NCI-H1436 treated with DMSO at 0.1 percent for 48 hours (cell line): ENCODE data around the gene PNPLA4.

Experiments
- DNase-seq: peaks from one replicate; lab custom pipeline; 2025; lab: John Stamatoyannopoulos, UW

Gene PNPLA4, protein sequence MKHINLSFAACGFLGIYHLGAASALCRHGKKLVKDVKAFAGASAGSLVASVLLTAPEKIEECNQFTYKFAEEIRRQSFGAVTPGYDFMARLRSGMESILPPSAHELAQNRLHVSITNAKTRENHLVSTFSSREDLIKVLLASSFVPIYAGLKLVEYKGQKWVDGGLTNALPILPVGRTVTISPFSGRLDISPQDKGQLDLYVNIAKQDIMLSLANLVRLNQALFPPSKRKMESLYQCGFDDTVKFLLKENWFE

DNA sequence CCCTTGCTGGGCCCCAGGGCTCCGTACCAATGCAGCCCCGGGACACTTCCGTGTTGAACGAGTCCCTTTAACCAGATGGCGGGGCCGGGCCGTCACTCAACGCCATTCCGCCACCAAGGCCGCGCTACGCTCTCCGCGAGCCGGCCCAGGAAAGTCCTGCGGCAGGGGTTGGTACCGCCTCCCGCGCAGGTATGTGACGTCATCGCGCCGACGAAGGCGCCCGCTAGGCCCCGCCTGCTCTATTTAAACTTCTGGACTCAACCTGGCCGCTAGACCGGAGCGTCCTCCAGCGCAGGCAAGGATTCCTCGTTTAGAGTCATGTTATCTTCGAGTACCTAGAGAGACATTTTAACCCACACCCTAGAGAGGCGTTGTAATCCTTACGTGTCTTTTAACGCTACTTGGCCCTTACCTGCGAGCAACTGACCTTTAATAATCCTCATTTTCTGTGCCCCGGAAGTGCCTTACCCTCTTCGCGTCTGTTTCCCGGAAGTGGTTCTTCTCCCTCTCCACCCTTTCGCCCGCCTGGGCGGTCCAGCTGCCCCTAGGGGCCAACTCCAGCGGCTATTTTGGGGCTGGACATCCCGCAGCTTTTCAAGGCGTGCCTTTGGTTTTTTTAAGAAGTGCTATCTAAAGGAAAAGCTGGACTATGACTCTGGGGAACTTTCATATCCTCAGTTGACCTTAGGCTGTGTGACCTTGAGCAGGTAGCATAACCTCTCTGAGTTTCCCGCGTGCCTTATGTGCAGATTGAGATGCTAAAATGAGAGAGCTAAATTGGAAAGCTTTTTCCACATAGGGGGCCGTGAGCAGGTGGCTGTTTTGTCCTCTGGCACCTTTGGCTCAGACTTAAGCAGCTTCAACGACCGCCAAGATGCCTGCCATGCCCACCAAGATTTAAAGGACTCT lies at the start of gene PNPLA4:
Gene PNPLA4 (minus strand): TSS at position 155 of the 909 bp plus-strand sequence. CDS start 1,294 bp downstream, outside the sequence.
- no peak for DNase-seq

DNA sequence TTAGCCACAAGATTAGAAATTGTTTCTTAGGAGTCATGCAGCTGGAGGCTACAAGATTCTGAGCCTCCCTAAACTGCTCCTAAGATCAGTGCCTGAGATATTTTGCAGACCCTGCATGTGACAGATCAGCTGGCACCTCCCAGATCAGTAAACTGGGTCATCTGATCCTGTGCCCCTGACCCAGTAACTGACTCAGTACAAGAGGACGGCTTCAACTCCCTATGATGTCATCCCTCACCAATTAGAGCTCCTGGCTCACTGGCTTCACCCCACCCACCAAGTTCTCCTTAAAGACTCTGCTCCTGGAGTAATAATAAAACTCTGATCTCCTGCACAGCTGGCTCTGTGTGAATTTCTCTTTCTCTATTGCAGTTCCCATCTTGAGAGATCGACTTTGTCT lies 45.4 kb upstream of the PNPLA4 start:
- no peak for DNase-seq

DNA sequence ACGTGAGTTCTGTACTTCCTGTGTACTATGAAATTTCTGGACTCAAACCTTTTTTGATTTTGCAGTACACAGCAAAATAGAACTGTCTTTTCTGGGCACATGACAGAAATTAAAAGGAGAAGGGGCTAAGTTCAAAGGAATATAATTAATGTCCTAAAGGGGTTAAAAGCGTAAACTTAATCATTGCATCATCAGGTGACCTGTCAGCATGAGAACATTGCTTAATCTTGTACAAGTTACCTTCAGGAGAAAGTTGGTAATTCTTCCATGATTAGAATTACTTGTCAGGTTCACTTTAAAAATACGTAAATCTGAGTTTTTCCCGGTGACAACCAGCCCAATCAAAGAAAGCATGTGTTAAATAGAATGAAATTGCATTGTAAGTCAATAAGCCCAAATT lies 43.2 kb upstream of the PNPLA4 start:
- DNase-seq = no peak

DNA sequence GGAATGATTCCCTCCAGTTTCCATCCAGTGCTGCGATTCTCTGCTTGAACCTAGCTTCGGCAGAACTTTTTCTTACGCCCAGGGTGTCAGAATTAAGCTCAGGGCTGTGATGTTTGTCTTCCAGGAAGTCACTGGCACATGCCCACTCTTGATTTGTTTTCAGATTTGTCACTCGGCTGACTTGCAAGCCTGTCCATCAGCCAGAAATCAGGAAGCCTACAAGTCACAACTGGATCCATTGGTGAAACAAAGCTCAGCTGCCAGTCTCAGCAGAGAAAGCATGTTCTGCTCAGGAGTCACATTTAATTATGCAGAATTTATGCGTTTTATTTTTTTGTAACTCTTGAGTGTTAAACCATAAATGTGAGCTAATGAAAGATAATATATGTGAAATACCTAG lies 38.2 kb upstream of the PNPLA4 start:
- no peak for DNase-seq

DNA sequence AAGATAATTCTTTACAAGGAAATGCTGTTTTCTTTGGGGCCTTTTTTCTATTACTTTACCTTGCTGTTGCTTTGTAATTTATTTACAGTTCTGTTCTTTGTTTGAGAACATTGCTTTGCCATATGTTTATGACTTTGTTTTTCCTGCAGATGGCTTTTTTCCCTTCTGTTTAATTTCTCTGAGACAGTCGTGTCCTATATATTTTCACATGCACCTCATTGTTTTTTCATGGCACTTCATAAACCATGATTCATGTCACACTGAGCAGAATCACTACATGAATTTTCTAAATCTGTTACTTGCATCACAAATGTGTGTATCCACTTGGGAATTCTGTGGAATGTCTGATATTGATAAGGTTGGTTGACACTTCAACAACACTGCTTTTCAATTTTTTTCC lies 33.0 kb upstream of the PNPLA4 start:
- DNase-seq = no peak

DNA sequence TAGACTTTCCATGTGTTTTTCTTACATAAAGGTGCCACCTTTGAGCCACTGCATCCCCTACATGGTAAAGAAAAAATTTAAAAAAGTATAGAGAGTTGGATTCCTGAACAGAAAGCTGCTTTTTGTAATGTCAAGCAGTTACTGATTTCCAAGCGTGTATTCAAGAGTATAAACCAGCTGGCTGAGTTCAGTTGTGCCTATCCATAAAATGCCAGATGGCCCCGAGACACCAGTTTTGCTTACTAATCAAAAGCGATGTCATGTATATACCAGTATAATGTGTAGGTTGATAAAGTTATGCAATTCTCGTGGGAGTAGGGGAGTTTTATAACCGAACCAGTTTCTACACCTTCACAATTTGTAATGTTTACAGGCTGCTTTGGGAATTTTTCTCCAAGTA lies 26.2 kb upstream of the PNPLA4 start:
- DNase-seq = no peak

DNA sequence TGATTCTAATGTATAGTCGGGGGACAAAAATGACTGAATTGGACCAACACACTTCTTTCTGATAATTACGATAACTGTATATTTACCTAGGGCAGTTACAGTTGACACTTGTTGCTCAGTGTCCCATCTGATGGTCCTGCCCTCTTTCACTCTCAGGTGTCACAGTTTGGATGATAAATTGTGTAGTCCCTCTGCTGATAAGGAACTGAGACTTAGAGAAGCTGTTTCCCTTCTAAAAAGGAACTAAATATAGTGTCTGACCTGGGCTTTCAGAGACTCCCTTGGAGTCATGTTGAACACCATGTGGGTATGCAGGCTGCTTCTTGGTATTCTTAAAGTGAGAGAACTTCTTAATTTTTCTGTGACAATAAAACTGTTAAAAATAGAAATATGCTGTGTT lies 23.7 kb upstream of the PNPLA4 start:
- no peak for DNase-seq

DNA sequence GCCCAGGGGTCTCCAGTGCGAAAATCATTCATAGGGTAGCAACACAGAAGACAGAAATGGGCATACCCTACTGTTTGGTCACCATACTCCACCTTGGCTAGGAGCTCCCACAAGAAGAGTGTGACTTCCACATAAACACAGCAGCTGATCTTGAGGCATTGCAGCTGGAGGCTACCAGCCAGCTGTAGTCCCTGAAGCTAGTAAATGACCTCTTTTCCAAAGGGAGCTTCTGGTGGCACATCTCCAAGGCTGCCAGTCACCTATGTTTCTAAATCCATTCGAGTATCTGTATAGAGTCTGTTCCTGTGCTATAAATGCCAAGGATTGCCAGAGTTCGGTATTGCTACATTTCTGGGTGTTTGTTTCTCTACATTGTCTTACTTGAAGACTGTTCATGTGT lies 21.3 kb upstream of the PNPLA4 start:
- no peak for DNase-seq

DNA sequence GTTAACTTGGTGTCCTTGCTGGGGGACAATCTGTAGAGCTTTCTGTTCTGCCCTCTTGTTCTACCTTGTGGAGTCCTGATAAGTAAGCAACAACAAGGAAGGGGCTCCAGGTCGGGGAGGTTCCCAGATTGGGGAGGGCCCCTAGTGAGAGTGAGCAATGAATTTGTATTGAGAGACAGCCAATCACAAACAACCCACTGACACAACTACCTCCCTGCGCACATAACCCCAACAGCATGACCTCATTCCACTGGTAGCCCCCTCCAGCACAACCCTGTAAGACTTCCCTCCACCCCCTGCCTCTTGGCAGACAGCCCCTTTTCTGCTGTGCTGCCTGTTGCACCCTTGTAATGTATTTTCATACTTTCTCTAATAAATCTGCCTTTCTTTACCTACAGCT lies 19.7 kb upstream of the PNPLA4 start:
- no peak for DNase-seq

DNA sequence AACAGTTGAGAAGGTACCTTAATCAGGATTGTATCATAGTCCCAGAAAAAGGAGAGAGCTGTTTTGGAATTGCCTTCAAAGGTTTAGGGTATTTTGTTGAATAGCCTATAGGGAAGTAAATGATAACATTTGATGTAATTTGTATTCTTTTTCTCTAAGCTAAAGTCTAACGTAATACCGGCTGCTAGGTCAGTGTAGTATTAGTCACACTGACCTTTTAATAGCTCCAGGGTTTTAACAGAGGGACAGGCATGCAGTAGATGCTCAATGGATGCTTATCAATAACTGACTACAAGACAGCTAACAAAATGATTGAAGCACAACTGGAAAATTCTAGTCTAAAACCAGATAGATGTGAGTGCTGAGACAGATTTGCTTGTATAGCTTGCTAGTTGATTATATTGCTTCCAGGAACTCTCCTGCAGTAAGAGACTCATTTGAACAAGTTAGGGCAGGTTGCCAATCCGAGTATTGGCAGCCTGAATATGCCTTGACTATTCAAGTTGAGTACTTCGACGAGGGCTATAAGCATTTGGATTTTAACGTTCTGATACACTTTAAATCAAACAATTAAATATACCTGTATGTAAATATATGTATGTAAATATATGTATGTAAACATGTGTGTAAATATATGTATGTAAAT lies 16.5 kb upstream of the PNPLA4 start:
- no peak for DNase-seq

DNA sequence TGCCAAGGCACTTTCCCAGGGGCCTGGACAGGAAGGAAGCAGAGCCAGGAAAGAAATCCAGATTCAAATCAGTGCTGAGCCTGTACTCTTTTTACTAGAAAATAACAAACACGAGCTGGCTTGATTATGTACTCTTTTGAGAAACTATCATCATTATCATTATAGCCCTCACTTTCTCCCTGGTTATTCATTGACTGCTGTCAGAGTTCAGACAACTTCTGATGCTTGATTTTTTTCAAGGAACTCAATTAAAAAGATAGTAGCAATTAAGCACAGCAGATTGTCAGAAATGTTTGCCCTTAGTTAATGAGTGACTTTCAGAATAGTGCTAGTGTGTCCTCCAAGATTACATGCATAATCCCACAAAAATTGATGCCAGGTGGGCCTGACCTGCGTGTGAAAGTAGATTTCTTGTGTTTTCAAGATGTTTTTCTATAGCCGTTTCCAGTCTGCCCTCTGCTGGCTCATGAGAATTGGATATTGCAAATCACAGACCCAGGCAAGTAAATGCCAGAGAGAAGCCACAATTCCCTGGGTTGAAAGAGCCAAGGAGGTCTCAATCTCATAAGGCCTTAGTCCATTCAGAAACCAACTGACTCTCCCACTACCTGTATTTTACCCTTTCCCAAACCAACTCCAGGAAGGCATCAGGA lies 14.3 kb upstream of the PNPLA4 start:
- no peak for DNase-seq

DNA sequence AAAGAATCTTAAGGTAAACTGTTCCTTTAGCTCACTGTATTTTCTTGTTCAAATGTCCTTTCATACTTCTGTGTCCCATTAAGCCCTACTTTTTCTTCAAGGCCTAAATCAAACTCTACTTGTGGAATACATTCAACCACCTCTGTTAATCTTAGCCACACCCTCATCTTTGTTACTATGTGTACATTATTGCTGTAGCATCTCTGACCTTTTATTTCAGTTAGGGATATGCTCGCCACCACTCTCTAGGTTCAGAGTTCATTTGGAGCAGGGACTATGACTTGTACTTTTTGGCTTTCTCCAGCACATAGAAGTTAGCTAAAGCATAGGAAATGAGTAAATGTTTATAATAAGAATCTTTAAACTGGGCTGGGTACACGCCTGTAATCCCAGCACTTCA lies 6.8 kb upstream of the PNPLA4 start:
- DNase-seq = no peak

DNA sequence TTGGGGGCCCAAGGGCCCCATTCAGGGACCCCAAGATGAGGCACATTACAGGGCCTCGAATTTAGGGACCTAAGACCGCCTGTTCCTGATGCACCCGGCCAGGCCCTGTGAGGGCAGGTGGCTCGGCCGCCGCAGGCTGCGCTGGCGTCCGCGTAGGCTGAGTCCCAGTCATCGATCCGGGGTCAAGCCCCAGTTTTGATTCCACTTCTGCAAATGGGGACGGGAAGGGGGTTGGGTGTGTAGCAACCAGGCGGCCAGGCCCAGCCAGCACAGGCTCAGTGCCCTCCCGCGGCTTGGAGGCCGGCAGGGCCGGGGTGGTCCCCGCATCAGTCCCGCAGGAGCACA lies 327 bp downstream of the PNPLA4 start:
- DNase-seq = no peak

DNA sequence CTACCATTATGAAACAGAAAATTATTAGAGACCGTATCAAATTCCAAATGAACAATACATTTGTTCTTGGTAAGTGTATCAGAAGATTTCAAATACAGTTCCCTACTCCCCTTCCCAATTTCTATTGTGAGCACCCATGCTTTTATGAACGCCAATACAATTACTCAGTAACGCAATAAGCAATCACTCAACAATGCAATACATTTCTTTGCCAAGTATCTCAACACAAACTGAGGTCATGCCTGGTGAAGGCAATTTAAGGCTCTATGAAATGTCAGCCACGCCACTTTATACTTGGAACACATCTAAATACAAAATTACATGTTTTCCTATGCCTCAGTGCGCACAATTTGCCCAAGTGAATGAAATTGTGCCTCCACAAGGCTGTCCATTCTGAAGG lies 712 bp downstream of the PNPLA4 start:
- no peak for DNase-seq

DNA sequence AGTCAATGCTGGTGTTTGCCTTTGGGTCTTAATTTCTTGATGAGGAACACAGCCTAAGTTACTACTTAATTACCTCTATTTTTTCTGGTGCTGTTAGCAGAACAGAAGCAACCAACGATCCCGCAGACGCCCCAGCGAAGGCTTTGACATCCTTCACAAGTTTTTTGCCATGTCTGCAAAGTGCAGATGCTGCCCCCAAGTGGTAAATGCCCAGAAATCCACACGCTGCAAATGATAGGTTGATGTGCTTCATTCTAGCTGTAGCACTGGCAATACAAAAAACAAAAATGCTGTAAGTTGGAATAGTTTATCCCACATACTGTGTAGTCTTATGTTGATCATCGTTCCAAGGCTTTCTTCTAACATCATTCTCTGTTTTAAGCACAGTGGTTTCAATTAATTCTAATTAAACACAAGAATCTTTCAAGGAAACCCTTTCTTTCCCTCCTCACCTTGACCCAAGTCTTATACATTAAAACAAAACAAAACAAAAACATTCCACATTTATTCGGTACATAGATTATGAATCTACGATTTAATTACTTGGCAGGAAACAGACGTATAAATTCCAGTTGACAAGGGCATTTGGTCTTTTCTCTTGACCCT lies 1.2 kb downstream of the PNPLA4 start:
- DNase-seq = no peak

DNA sequence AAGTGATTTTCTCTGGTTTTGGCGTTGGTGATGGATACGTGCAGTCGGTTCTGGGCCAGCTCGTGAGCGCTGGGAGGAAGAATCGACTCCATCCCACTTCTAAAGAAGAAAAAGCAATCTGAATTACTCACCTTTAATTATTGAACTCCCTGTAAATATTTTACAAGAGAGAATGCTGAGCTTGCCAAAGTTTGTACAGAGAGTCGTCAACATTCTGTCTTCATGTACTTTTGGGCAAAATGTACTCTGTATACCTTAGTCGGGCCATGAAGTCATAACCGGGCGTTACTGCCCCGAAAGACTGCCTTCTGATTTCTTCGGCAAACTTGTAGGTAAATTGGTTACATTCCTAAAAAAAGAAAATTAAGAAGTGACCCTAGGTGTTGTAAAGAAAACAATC lies 5.5 kb downstream of the PNPLA4 start:
- no peak for DNase-seq

DNA sequence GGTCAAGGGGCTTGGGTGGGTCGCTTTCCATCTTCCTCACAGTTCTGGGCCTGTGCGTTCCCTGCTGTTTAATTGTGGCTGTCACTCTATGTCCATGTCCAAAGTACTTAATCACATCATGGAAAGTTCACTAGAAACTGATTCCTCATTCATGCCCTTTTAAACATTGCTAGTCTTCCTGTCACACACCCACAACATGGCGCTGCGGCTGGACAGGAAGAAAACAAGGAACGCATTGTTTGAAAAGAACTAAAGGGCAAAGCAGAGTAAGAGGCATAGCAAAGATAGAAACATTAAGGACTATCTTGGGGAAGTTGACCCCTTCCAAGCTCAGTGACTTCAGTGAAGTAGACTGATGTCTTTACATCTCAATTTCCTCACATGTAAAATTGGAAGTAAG lies 18.4 kb downstream of the PNPLA4 start:
- no peak for DNase-seq

DNA sequence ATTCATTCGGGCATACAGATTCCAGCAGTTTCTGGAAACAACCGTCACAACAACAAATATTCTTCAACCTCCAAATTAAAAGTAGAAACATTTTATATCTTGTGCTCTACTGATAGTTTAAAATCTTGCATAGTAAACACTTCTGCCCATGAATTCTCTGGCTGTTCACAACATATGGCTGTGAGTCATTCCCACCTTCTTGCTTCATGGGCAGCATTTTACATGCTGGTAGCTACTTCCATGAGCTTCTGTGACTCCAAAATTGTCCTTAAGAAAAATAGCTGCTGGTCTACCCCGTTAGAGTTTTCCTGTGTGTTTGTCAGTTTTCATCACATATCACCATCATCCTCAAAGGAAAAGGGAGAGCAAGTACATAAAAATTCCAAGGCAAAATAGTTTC lies 22.7 kb downstream of the PNPLA4 start:
- no peak for DNase-seq

DNA sequence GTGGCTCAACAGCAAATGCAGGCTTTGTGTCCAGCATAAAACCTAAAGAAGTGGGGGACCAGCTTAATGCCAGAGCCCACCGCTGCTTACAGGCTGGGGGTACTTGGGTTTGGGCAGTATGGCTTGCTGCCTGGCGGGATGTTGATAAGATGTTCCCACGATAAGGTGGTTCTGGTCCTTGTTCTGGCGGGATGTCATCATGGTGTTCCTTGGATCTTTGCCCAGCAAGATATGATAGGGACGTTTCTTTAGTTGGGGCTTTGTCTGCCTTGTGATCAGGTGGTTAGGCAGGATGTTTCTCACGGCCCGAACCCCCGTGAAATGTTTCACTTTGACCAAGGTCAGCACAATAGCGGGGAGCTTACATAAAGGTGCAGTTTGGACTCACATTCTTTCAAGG lies 35.3 kb downstream of the PNPLA4 start:
- no peak for DNase-seq

DNA sequence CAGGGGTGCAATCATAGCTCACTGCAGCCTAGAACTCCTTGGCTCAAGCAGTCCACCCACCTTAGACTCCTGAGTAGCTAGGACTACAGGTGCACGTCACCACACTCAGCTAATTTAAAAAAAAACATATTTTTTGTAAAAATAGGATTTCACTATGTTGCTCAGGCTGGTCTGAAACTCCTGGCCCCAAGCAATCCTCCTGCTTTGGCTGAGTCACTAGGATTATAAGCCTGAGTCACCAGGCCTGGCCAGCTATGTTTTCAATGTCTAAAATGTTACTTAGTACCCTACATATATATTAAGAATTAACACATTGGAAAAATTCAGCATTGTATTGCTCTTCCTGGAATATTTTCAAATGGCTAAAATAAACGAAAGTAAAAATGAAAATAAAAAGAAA lies 37.5 kb downstream of the PNPLA4 start:
- no peak for DNase-seq

DNA sequence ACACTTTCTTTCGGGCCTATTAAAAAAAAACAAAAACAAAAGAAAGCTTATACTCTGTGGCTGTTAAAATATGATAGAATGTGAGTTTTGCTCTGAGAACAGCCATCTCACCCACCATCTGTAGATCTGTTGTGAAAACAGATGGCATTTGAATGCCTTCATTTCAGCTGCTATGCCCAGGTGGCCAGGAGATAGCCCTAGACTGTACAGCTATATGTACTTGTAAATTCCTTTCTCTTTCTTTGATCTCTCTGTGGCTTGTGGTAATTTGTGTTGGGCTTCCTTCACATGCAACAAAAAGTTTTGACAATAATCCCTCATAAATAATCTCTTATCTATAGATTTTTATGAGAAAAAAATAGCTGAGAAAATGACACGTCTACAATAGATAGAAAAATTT lies 38.1 kb downstream of the PNPLA4 start:
- no peak for DNase-seq

DNA sequence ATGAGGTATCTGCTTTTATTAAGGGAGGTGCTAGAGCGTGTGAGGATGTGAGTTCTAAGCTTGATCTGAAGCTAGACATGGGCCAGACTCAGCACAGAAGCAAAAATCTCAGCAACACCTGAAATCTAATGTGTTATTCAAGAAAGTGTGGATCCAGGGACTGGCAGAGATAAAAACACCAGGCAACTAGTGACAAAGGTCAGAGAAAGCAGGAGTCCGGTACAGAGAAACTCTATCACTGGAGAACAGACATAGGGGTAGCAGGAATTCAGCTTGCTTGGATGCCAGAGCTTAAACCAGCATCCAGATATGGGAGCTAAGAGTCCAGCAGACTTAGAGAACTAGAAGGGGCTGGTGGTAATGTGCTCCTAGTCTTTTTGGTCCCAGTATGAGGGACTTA lies 50.3 kb downstream of the PNPLA4 start:
- DNase-seq = no peak
